ENCODE results near the gene LRRC2. TPM values are rescaled to one million over a fixed set of nuclear protein-coding genes. Genes with fewer than 3 reads are reported as not detected.
"Not testable (repeated sequence)": the region's sequence is repeated elsewhere in the genome, so short reads cannot be mapped to it uniquely, and the experiment has no call there.

LRRC2 gene
- total RNA-seq, 1 donor from 2014 or later = 110 TPM

DNA sequence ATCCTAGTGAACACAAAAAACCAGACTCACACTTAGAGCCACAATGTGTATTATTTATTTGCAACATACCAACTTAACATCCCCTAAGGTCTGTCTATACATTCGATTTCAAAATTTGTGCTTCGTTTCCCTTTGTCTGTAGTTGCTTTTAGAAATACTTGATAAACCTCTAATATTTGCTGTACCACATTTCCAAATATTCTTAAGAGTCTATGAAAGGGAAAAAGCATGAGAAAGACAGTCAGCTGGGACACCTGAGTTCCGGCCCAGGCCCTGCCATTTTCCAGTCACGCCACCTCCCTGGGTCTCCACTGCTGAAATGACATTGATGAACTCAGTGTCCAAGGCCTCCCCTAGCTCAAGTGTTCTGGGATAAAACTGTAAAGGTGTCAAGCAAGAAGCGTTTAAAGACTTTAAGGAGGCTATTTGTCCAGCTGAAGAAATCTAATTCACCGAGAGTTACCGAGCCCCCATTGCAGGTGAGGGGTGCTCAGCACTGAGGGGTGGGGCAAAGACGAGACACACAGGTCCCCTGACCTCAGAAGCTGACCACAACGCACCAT, 26.6 kb downstream of the LRRC2 start:
- ATAC-seq = no peak

GRCh38 chr3:46538803-46539442, 27.2 kb downstream of the LRRC2 start:
- ATAC-seq (peak; percentile 68), DNase-seq (ENCODE audit: missing footprints) (peak; percentile 80)
- intact Hi-C loops (cut with DNase I) = loop anchor here (2.0 kb wide), 1 partner anchor 30 kb away; no protein-coding TSS in a partner anchor

More for the DNA sequence above, 26.6 kb downstream of the LRRC2 start:
- DNase-seq (ENCODE audit: missing footprints) = no peak
- intact Hi-C loops (cut with DNase I) = loop anchor here (2.0 kb wide), 1 partner anchor 29 kb away; no protein-coding TSS in a partner anchor

DNA sequence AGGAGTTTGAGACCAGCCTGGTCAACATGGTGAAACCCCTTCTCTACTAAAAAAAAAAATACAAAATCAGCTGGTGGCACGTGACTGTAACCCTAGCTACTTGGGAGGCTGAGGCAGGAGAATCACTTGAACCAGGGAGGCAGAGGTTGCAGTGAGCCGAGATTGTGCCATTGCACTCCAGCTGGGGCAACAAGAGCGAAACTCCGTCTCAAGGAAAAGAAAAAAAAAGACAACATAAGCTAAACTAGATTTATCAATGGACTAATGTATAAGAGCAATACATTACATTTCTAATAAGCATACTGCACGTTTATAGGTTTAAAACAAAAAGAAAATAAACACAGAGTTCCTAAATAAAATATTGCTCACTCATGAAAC, 27.7 kb downstream of the LRRC2 start:
- not testable (repeated sequence) for DNase-seq (ENCODE audit: missing footprints)

DNA sequence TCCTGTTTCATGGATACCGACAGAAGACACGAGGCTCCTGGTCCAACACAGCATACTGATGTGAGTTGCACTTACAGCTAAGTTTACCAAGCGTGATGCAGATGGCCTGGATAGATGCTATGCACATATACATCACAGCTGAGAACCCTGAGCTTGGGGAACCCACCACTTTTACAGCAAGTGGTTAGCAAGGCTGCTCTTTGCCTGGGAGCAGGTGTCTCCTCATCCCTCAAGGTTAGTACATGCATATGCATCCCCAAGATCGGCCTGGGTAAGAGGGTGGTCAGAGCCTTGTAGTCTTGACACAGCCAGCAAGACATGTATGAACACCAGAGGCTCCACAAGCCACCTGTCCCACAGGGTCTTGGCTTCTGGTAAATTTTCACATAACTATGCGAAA, 28.3 kb downstream of the LRRC2 start:
- DNase-seq (ENCODE audit: missing footprints) (no peak), ATAC-seq (no peak)
- intact Hi-C loops (cut with DNase I) = loop anchor here (2.0 kb wide), 1 partner anchor 31 kb away; no protein-coding TSS in a partner anchor

More for the DNA sequence above, 27.7 kb downstream of the LRRC2 start:
- intact Hi-C loops (cut with DNase I) = loop anchor here (2.0 kb wide), 1 partner anchor 30 kb away; no protein-coding TSS in a partner anchor
- ATAC-seq = not testable (repeated sequence)

DNA sequence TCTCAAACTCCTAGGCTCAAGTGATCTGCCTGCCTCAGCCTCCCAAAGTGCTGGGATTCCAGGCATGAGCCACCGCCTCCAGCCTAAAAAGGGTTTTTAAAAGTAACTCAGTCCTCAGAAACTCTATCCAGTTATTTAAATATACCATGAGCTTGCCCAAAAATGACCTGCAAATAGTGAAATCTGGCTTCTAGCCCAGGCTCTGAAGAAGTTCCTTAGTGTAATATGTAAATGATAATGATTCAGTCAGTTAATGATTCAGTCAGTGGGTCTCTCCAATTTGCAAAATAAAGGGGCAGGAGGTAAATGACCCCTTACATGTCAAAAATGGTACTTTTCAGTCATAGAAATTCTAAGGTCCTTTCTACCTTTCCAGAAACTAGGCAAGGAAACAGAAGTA, 28.8 kb downstream of the LRRC2 start:
- ATAC-seq = no peak
- intact Hi-C loops (cut with DNase I) = no loop called here
- no peak for DNase-seq (ENCODE audit: missing footprints)

GRCh38 chr3:46536758-46537157, 29.3 kb downstream of the LRRC2 start:
- intact Hi-C loops (cut with DNase I) = no loop called here
- no peak for ATAC-seq
- DNase-seq (ENCODE audit: missing footprints) = no peak

DNA sequence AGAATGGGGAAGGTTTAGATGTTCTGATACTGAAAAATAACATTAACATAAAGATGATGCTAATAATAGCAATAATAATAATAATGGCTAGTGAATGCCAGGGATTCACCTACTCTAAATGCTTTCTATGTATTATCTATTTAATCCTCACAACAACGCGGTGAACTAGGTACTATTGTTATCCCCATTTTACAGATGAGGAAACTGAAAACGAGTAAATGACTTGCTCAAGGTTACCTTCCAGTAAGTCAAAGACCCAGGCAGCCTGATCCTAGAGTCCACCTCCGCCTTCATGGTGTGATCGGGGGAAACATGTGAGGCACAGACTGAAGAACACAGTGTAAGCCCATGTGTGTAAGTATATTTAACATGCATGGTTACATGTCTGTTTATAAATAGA, 30.4 kb downstream of the LRRC2 start:
- DNase-seq (ENCODE audit: missing footprints) = no peak
- ATAC-seq = no peak
- intact Hi-C loops (cut with DNase I) = no loop called here

DNA sequence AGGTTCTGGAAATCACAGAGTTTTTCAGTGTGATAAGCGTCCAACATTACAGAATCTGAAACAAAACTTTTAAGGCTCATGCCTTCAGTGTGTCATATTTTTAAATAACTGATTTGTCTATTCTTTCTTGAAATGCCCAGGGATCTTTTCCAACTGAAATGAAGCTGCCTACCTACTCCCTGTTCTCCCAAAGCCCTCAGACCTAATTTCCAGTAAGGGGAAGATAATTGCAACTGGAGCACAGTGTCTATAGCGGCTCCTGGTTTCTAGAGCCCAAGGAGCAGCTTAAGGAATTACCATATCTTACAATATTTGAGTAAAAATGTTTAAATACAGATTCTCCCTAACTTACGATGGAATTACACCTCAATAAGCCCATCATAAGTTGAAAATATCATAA, 33.0 kb downstream of the LRRC2 start:
- ATAC-seq (no peak), DNase-seq (ENCODE audit: missing footprints) (no peak)
- intact Hi-C loops (cut with DNase I) = no loop called here

DNA sequence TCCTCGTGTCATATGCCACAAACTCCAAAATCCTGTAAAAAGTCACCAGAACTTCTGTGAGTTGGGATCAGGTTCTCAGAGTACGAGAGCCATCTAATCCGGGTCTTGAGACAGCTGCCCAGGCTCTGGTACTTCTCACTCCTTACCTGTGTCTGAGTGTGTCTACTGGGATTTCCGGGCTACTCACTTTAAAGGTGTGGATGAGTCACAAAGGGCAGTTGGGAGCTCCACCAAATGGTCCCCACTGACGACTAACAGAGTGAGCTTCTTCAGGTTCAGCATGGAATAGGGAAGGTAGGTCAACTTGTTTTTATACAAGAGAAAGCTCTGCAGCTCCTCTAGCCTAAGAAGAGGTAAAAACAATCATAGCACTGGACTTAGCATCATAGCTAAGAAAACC, 38.9 kb downstream of the LRRC2 start:
- intact Hi-C loops (cut with DNase I) = no loop called here
- no peak for DNase-seq (ENCODE audit: missing footprints)
- no peak for ATAC-seq

DNA sequence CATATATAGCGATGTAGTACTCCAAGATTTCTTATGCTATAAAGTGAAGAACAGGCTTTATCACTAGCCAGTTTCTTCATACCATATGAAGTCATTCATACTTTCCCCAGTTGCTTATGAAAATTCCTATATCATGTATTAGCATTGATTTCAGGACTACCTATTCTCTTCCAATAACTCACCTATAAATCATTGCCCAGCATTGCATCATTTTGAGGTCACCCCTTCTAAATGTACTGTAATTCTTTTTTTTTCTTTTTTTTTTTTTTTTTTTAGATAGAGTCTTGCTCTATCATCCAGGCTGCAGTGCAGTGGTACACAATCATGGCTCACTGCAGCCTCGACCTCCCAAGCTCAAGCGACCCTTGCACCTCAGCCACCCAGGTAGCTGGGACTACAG, 41.3 kb downstream of the LRRC2 start:
- intact Hi-C loops (cut with DNase I) = no loop called here
- ATAC-seq (no peak), DNase-seq (ENCODE audit: missing footprints) (no peak)

DNA sequence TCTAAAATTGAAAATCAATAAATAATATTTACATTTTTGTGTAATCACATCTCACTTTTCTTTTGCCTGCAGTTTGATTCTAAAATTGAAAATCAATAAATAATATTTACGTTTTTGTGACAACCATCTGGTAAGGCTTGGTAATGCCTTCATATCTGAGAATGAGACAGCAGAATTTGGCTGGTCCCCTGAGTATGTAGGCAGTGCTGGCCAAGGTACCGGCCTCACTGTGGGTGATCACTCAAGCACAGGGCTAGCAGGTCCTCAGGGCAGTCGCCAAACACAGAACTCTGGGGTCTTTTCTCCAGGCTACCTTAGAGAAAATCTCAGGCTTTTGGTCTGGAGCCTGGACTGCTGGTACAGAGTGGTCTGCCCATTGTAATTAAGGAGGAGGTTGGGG, 42.1 kb downstream of the LRRC2 start:
- DNase-seq (ENCODE audit: missing footprints) (no peak), ATAC-seq (no peak)
- intact Hi-C loops (cut with DNase I) = no loop called here

DNA sequence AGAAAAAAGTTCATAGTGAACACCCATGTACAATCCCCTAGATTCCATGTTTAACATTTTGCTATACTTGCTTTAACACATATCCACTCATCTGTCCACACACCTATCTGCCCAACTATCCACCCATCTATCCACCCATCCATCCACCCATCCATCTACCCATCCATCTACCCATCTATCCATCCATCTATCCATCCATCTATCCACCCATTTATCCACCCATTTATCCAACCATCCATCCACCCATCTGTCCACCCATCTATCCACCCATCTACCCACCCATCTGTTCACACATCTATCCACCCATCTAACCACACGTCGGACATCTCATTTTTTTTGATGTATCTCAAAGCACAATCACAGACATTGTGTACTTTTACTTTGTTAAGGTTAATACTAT, 42.5 kb downstream of the LRRC2 start:
- ATAC-seq (no peak), DNase-seq (ENCODE audit: missing footprints) (no peak)
- intact Hi-C loops (cut with DNase I) = no loop called here

- DNase-seq (ENCODE audit: missing footprints); ATAC-seq; intact Hi-C loops (cut with DNase I): not testable (repeated sequence)
These were observed 43.9 kb downstream of the LRRC2 start for GRCh38 chr3:46522201-46522600.

- ATAC-seq = no peak
- no peak for DNase-seq (ENCODE audit: missing footprints)
- intact Hi-C loops (cut with DNase I) = no loop called here
These were observed 45.0 kb downstream of the LRRC2 start for GRCh38 chr3:46521096-46521495.

DNA sequence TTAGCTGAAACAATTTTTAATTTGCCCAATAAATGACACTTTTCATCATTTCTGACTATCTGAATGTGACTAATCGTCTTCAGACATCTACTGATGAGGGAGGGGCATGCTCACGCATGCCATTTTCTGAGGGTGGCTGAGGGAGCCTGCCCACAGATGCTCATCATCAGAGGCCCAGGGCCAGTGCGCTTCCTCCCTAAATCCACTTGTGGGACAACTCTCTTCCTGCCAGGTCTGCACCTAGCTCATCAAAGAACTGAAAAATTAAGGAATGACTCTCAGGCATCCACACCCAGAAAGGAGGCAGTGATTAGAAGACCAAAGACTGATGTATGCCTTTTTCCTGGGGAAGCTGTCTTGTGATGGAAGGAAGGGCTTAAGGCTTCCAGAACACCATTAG, 45.6 kb downstream of the LRRC2 start:
- no peak for DNase-seq (ENCODE audit: missing footprints)
- no peak for ATAC-seq
- intact Hi-C loops (cut with DNase I) = no loop called here

GRCh38 chr3:46519952-46520351, 46.1 kb downstream of the LRRC2 start:
- no peak for ATAC-seq
- no peak for DNase-seq (ENCODE audit: missing footprints)
- intact Hi-C loops (cut with DNase I) = no loop called here

DNA sequence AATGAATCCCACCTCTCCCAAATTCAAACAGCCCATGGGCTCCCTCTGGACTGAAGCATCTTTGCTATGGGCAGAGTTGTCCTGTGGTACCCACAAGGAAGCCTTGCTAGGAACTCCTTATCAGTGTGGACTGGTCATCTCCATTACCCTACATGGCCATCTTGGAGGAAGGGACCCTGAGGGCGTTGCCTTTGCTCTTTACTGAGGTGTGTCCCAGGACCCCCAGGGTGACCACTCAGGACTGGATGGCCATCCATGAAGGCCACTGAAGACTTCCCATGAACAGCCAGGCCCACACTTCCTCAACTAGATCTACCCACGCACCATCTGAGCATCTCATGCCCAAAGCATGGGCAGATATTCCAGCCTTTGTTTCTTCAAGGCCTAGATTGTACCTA, 48.3 kb downstream of the LRRC2 start:
- intact Hi-C loops (cut with DNase I) = no loop called here
- DNase-seq (ENCODE audit: missing footprints) = no peak
- ATAC-seq = no peak

DNA sequence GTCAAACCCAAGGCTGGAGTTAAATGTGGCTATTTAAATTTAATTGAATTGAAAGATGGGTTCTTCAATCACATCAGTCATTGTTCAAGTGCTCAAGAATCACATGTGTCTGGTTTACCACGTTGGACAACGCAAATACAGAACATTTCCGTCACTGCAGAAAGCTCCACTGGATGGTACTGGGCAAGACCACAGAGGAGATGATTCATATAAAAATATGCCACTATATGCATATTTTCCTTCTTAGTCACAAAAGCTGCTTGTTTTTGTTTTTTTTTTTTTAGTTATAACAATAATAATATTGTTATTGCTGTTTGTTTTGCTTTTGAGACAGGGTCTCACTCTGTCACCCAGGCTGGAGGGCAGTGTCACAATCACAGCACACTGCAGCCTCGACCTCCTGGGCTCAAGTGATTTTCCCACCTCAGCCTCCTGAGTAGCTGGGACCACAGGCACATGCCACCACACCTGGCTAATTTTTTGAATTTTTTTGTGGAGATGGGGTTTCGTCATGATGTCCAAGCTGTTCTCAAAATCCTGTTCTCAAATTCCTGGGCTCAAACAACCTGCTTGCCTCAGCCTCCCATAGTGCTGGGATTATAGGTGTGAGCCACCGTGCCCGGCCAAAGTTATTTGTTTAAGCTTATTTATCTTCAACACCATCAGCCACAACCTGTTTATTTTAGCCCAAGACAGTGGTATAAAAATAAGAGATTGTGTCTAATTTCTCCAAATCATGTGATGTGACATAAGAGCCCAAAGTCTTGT, 48.9 kb downstream of the LRRC2 start:
- no peak for DNase-seq (ENCODE audit: missing footprints)
- ATAC-seq = no peak
- intact Hi-C loops (cut with DNase I) = no loop called here

DNA sequence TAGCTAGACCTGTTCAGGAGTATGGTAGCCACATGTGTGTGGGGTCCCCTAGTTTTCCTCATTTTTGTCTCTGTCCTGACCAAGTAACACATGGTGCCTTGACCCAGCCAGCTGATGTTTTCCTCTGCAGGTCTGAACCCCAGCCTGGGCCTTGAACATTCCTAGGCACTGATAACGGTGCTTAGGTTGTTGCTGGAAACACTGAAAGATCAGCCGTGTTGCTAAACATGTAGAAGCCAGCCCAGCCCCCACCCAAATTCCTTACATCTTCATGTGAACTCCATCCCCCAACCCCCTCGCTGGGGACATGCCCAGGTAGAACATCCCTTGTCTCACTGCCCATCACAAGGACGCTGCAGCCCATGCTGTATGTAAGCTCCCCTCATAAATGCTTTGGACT, 49.6 kb downstream of the LRRC2 start:
- no peak for DNase-seq (ENCODE audit: missing footprints)
- ATAC-seq = peak; percentile 20
- intact Hi-C loops (cut with DNase I) = no loop called here

- no peak for ATAC-seq
- intact Hi-C loops (cut with DNase I) = no loop called here
- DNase-seq (ENCODE audit: missing footprints) = no peak
These were observed 53.8 kb downstream of the LRRC2 start for GRCh38 chr3:46512191-46512749.

Measured in Right ventricle myocardium inferior (tissue), 1 donor.